Activated naive CD4-positive, alpha-beta T cell treated with anti-CD3 and anti-CD28 coated beads, Interleukin-2, amount 50 U/mL, for 72 hours (primary cell): Measurements from ENCODE around the gene CEACAM19. TPM values are rescaled to one million over a fixed set of nuclear protein-coding genes. Genes with fewer than 3 reads are reported as not detected.
"Not testable (repeated sequence)": the region's sequence is repeated elsewhere in the genome, so short reads cannot be mapped to it uniquely, and the experiment has no call there.

ENCODE experiments used
- ATAC-seq, 2 donors: fragments of 150-1000 bp; cut with Tn5 transposase; 2 replicates each; pipeline ENCODE4 v1.10.0; 2021; ENCODE audit warnings: mild to moderate bottlenecking in 2 of 2, moderate library complexity in 2 of 2
- DNase-seq, 2 donors: peaks; one replicate each; pipeline ENCODE4 v3.0.0; 2021 to 2022; ENCODE audit warnings: low spot score in 2 of 2
- H3K27ac Mint-ChIP-seq, 2 donors: one replicate each; pipeline ENCODE4 v1.8.0; 2022; ENCODE audit warnings: mild to moderate bottlenecking in 2 of 2, mixed read lengths in 2 of 2
- H3K36me3 Mint-ChIP-seq, 2 donors: one replicate each; pipeline ENCODE4 v1.8.0; 2022; ENCODE audit warnings: mixed read lengths in 2 of 2
- H3K9me3 Mint-ChIP-seq, 2 donors: one replicate each; pipeline ENCODE4 v1.8.0; 2022; ENCODE audit warnings: mixed read lengths in 2 of 2
- total RNA-seq, 2 donors: library from RNA; stranded (reverse); gene quantifications; one replicate each; pipeline ENCODE4 v1.2.3, GENCODE V29; 2022

Gene CEACAM19
- total RNA-seq, 2 donors from 2014 or later, result 2.2 to 2.5 TPM

GRCh38 chr19:44683434-44684210 is 12.3 kb downstream of the CEACAM19 start:
- H3K9me3 Mint-ChIP-seq, result no peaks in the 10 kb centered on the region
- DNase-seq (no peak), ATAC-seq (no peak)
- no peaks in the 10 kb centered on the region for H3K36me3 Mint-ChIP-seq
- peak overlapping the region in 1 of 2 donors; percentile 13 for H3K27ac Mint-ChIP-seq

GRCh38 chr19:44684396-44684795 is 13.1 kb downstream of the CEACAM19 start:
- H3K9me3 Mint-ChIP-seq, H3K27ac Mint-ChIP-seq, DNase-seq, ATAC-seq, H3K36me3 Mint-ChIP-seq: not testable (repeated sequence)

- Mint-ChIP-seq H3K36me3 (no peaks in the 10 kb centered on the region), H3K27ac (peak overlapping the region in 1 of 2 donors; percentile 11), H3K9me3 (no peaks in the 10 kb centered on the region)
- ATAC-seq, result peak; percentile 57 to 73
- no peak for DNase-seq
These were observed 13.9 kb downstream of the CEACAM19 start for GRCh38 chr19:44684892-44685863.

GRCh38 chr19:44685877-44686276 is 14.6 kb downstream of the CEACAM19 start:
- Mint-ChIP-seq H3K9me3 (no peaks in the 10 kb centered on the region), H3K27ac (no peak overlapping the region), H3K36me3 (no peaks in the 10 kb centered on the region)
- DNase-seq (no peak), ATAC-seq (no peak)

- ATAC-seq, result no peak
- no peak overlapping the region for H3K27ac Mint-ChIP-seq
These were observed 15.6 kb downstream of the CEACAM19 start for GRCh38 chr19:44686896-44687295.

GRCh38 chr19:44687888-44688287 is 16.6 kb downstream of the CEACAM19 start:
- Mint-ChIP-seq H3K9me3 (no peaks in the 10 kb centered on the region), H3K36me3 (no peaks in the 10 kb centered on the region), H3K27ac (no peak overlapping the region)
- DNase-seq (no peak), ATAC-seq (no peak)

More at GRCh38 chr19:44686896-44687295, 15.6 kb downstream of the CEACAM19 start:
- Mint-ChIP-seq H3K36me3 (no peaks in the 10 kb centered on the region), H3K9me3 (no peaks in the 10 kb centered on the region)
- no peak for DNase-seq

- H3K27ac Mint-ChIP-seq, result no peak overlapping the region
- DNase-seq (peak in 1 of 2 donors; percentile 84), ATAC-seq (peak; percentile 13 to 48)
- H3K36me3 Mint-ChIP-seq, result no peaks in the 10 kb centered on the region
- H3K9me3 Mint-ChIP-seq, result no peaks in the 10 kb centered on the region
These were observed 18.2 kb downstream of the CEACAM19 start for GRCh38 chr19:44689290-44690130.

GRCh38 chr19:44690131-44690440 is 18.8 kb downstream of the CEACAM19 start:
- Mint-ChIP-seq H3K27ac (no peak overlapping the region), H3K36me3 (no peaks in the 10 kb centered on the region), H3K9me3 (no peaks in the 10 kb centered on the region)
- no peak for DNase-seq
- ATAC-seq, result no peak

GRCh38 chr19:44692379-44692721 is 21.1 kb downstream of the CEACAM19 start:
- Mint-ChIP-seq H3K9me3 (no peaks in the 10 kb centered on the region), H3K36me3 (no peaks in the 10 kb centered on the region), H3K27ac (peak overlapping the region in 1 of 2 donors; percentile 83)
- ATAC-seq (peak in 1 of 2 donors; percentile 52), DNase-seq (no peak)

GRCh38 chr19:44694184-44694579 is 22.9 kb downstream of the CEACAM19 start:
- Mint-ChIP-seq H3K9me3 (no peaks in the 10 kb centered on the region), H3K27ac (no peak overlapping the region), H3K36me3 (no peaks in the 10 kb centered on the region)
- DNase-seq (peak in 1 of 2 donors; percentile 27), ATAC-seq (no peak)

- no peaks in the 10 kb centered on the region for H3K36me3 Mint-ChIP-seq
- H3K27ac Mint-ChIP-seq, result no peak overlapping the region
- no peaks in the 10 kb centered on the region for H3K9me3 Mint-ChIP-seq
- ATAC-seq (no peak), DNase-seq (no peak)
These were observed 25.8 kb downstream of the CEACAM19 start for GRCh38 chr19:44696939-44697669.

- ATAC-seq (no peak), DNase-seq (no peak)
- no peaks in the 10 kb centered on the region for H3K36me3 Mint-ChIP-seq
- H3K27ac Mint-ChIP-seq, result no peak overlapping the region
- no peaks in the 10 kb centered on the region for H3K9me3 Mint-ChIP-seq
These were observed 26.4 kb downstream of the CEACAM19 start for GRCh38 chr19:44697670-44698034.

GRCh38 chr19:44698492-44699201 is 27.4 kb downstream of the CEACAM19 start, which contains the start of gene CEACAM16:
Gene CEACAM16, plus strand, starts transcription at chr19:44699151. Its CDS starts 2,306 bp downstream, at chr19:44701457.
- no peaks in the 10 kb centered on the region for H3K36me3 Mint-ChIP-seq
- DNase-seq (no peak), ATAC-seq (no peak)
- H3K9me3 Mint-ChIP-seq, result no peaks in the 10 kb centered on the region
- H3K27ac Mint-ChIP-seq, result no peak within 1 kb of the TSS

- Mint-ChIP-seq H3K9me3 (no peaks in the 10 kb centered on the region), H3K27ac (no peak overlapping the region), H3K36me3 (no peaks in the 10 kb centered on the region)
- DNase-seq (no peak), ATAC-seq (no peak)
These were observed 29.3 kb downstream of the CEACAM19 start for GRCh38 chr19:44700547-44700946.

GRCh38 chr19:44701228-44701627 is 29.9 kb downstream of the CEACAM19 start:
- H3K27ac Mint-ChIP-seq, result no peak overlapping the region
- no peaks in the 10 kb centered on the region for H3K36me3 Mint-ChIP-seq
- no peaks in the 10 kb centered on the region for H3K9me3 Mint-ChIP-seq
- DNase-seq, result no peak
- ATAC-seq, result no peak
